GM18868 (cell line): Measurements from ENCODE around the gene BDH2.

Experiments used
- ATAC-seq: cut with Tn5 transposase; IDR thresholded peaks from one replicate; pipeline ENCODE4 v1.9.1; 2021; ENCODE audit warnings: mild to moderate bottlenecking, moderate library complexity; ENCODE audit not compliant: unreplicated experiment

The BDH2 gene

DNA sequence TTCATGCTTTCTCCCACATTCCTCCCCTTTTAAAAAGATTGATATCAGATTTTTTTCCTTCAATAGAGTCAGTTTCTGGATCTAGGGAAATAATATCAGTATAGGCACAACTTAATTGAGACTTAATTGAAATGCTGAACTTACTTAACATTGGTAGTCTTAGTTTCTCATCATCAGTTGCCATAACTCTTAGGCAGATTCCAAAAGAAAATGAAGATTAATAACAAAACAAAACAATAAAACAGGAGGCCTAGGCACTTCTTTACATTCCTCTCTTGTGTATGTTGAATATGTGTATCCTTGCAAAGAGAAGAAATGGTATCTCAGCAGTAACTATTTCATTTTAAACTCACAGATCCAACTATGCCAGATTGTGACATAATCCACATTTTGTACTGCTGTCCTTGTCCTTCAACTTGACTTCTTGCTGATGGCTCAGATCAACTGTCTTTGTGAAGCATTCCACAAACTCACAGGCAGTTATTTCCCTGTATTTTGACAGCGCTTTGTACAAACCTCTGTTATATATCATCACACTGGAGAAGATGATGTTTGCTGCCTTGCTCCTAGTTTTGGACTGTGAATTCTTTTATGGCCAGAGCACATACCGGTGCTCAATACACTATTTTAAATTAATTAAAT, 14.0 kb downstream of the BDH2 start:
- no peak for ATAC-seq

DNA sequence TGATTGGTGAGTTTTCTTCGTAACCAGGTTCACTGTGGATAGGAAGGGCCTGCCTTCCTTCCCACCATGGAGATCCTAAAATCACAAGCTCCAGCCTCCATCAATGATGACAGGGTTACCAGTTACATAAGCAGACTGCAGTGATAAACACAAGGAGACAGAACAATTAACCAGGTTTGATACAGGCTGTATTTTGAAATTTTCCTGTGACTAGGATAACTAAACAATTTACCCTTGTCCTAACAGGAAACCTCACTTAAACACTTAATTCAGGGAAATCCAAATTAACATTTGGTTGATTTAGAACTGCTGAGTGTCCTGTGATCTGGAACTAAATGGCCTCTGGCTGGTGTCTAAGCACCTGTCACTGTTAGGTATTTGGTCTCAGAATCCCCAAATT, 20.0 kb downstream of the BDH2 start:
- no peak for ATAC-seq

GRCh38 chr4:103076747-103077347, 22.8 kb downstream of the BDH2 start, which contains the start of gene SLC9B2:
Gene SLC9B2, minus strand, starts transcription at chr4:103076761. Its CDS starts 9,211 bp downstream, at chr4:103067550.
- ATAC-seq: peak; percentile 49

DNA sequence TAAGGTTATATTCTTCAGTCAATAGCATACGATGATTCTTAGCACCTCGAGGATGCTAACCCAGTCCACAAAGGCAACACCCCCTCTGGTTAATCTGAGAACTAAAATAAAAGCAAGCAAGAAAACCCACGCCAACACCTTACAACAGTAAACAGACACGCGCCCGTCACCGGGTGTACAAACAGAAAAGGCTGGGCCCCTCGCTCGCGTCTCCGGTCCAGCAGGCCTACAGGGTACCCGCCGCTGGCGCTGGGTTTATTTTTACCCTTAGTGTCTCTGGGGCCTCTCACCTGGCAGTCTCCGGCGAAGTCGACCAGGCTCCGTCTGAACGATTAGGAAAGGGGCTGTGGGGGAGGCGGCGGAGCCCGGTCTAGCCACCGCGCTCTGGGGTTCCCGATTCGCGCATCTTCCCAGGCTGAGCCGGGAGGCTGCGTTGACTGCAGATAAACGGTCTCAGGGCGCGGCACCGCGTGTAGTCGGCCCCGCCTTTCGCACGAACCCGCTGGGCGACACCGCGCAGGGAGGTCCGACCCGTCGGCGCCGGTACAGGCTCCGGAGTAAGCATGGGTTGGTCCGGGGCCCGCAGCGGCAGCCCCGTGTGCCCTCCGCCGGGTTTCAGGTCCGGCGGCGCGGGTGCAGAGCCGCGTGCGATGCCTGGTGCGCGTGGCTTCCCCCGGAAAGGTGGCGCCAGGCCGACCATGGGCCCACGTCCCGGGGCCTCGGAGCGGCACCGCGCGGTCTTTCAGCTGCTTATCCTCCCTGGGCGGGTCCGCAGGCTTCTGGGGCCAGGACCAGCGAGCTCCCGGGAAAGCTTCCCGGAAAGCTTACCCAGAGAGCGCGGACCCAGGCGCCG, 23.5 kb downstream of the BDH2 start:
- ATAC-seq: peak; percentile 42

DNA sequence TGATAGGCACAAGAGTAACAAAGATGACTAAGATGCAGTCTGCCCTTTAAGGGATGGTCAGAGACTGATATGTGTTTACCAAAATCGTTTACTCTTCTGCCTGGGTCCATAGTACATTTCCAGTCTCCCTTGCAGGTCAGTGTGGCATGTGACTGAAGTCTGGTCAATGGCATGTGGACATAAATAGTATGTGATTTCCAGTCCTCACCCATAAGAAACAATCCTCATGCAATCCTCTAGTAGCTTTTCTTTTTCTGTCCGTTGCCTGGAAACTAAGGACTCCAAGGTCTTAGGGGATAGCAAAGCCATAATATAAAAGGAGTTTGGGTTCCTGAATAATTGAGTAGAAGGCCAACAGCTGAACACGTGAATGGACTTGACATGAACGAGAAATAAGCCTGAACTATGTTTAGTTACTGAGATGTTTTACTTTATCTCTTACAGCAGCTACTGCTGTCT, 24.2 kb downstream of the BDH2 start:
- ATAC-seq: no peak

- ATAC-seq: peak; percentile 44
Observed at GRCh38 chr4:103074744-103075434, 24.7 kb downstream of the BDH2 start.

- ATAC-seq: no peak
Observed at GRCh38 chr4:103073792-103074438, 25.7 kb downstream of the BDH2 start.

DNA sequence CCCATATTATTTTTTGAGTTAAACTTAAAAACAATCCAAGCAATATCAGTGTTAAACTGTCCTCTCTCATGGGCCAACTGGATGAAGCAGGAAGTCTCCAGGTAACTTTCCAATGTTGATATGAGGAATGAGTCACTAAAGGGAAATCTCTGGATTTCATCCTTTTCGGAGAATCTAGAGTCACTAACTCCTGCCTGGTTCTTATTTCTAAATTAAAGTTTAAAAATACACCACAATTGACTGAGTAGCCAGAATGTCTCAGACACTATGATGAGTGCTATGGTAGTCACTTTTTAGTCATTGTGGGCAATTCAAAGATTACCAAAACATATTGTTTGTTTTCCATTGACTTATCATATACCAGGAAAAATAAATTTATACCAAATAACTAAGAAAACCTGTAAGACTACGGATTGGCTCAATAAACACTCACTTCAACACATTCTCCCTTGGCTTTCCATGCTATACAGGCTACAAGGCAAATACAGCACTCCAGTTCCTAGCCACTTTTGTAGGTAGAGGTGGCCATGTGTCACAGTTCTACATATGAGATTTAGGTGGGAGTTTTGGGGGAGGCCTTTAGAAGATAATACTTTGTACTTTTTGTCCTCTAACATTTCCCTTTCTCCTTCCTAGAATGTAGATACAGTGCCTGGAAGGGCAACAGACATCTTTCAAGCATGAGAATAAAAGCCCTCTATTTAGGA, 31.6 kb downstream of the BDH2 start:
- ATAC-seq: no peak

GRCh38 chr4:103060453-103061148, 39.0 kb downstream of the BDH2 start:
- no peak for ATAC-seq

- no peak for ATAC-seq
Observed at GRCh38 chr4:103054030-103054429, 45.6 kb downstream of the BDH2 start.

DNA sequence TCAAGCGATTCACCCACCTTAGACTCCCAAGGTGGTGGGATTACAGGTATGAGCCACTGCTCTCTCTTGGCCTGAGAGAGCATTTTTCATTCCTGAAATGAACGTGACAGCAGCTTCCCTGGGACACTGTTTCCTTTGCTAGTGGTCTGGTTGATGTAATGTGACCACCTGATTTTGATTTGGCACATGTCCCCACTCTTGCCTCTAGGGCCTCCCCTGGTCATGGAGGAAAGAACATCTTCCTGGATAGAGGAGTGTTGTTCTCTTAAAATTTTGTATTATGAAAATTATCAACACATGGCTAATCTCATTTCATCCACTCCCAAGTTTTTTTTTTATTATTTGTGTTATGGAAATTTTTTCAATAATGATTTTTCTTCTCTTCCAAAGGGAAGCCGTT, 46.9 kb downstream of the BDH2 start:
- ATAC-seq: no peak

GRCh38 chr4:103052145-103052544, 47.5 kb downstream of the BDH2 start:
- no peak for ATAC-seq

DNA sequence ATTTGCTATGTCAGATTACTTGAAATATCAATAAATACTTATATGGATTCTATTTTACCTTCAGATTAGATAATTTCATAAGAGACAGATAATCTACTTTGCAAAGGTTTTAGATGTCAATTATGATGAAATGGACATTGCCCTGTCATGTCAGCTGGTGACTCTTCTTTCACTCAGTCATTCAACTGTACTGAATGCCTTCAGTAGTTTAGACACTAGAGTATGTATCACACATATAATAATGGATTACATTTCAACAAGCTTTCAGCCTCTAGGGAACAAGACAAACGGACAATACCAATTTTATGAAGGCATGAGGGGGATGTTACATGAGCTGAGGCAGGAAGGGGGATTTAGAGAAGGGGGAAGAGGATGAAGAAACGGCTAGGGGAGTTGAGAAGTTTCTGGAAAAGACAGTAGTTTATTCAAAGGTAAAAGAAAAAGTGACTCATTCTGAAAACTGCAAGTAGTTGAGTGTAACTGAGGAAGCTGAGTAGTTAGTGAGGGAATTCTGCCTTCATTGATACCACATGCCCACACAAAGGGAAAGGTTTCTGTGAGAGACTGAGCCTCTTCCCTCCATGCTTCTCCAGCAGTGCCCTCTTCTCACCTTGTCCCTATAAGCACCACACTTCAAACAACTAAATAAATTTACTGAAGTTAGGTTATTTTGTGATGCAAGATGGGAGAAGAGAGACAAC, 48.7 kb downstream of the BDH2 start:
- peak; percentile 27 for ATAC-seq

GRCh38 chr4:103046416-103047290, 53.0 kb downstream of the BDH2 start:
- peak; percentile 97 for ATAC-seq

DNA sequence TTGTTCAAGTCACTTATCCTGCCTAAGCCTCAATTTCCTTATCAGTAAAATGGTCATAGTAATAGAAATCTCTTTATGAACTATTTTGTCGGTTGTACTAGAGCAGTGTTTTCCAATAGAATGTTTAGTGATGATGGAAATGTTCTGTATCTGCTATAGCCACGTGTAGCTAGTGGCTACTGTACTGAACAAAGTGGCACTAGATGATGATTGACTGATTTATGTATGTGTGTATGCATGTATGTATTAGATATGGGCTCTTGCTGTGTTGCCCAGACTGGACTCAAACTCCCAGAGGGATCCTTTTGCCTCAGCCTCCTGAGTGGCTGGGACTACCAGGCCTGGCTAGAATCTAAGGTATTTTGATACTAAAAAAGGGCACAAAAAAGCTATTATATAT, 55.5 kb downstream of the BDH2 start:
- no peak for ATAC-seq

DNA sequence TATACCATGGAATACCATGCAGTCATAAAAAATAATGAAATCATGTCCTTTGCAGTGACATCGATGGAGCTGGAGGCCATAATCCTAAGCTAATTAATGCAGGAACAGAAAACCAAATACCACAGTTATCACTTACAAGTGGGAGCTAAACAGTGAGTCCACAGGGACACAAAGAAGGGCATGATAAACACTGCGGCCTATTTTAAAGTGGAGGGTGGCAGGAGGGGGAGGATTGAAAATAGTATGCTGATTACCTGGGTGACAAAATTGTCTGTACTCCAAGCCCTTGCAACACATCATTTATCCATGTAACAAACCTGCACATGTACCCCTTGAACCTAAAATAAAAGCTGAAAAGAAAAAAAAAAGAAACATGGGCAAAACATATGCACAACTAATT, 63.5 kb downstream of the BDH2 start:
- no peak for ATAC-seq

GRCh38 chr4:103032574-103032973, 67.1 kb downstream of the BDH2 start:
- peak; percentile 93 for ATAC-seq

DNA sequence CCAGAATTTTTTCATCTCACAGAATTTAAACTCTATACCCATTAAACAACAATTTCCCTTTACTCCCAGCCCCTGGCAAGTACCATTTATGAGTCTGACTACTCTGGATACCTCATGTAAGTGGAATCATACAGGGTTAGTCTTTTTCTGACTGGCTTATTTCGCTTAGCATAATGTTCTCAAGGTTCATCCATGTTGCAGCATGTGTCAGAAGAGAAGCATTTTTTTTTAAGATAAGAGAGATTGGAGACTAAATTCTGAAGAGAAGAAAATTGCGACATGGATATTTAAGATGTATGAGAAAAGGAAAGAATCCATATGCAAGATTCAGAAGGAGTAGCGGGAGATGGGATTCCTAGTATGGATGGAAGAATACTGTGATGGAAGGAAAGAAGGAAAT, 68.8 kb downstream of the BDH2 start:
- ATAC-seq: no peak
